ENCODE measurements around the gene TTC7B.

DNA sequence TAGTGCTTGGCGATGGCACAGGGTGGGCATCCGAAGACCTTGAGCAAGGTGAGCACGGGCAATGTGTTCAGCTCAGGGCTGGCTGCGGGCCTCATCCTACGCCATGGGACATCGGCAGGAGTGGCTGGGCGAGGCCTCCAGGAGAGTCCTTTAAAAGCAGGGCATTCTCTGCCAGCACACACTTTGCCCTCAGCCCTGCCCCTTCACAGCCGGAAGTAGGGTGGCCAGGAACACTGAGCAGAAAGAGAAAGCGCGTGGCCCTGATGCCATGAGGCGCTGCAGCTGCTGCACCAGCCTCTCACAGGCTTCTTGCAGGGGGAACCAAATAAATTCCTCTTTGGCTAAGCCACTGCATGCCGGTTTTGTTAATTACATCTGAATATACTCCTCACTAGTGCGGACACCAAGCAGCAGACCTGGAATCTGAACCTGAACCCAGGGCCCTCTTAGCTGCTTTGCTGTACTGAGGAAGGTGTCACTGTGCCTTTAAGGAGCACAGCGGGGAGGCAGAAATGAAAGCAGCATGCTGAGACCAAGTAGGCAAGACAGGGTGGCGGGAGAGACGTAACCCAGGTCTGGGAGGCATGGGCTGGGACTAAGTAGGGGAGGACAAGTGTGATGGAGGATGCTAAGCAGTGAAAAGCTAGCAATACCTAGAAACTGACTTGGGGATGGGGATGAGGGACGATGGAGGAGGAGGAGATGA, 155.2 kb downstream of the TTC7B start:
- TF ChIP-seq, protein P1, sequence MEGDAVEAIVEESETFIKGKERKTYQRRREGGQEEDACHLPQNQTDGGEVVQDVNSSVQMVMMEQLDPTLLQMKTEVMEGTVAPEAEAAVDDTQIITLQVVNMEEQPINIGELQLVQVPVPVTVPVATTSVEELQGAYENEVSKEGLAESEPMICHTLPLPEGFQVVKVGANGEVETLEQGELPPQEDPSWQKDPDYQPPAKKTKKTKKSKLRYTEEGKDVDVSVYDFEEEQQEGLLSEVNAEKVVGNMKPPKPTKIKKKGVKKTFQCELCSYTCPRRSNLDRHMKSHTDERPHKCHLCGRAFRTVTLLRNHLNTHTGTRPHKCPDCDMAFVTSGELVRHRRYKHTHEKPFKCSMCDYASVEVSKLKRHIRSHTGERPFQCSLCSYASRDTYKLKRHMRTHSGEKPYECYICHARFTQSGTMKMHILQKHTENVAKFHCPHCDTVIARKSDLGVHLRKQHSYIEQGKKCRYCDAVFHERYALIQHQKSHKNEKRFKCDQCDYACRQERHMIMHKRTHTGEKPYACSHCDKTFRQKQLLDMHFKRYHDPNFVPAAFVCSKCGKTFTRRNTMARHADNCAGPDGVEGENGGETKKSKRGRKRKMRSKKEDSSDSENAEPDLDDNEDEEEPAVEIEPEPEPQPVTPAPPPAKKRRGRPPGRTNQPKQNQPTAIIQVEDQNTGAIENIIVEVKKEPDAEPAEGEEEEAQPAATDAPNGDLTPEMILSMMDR (IDR thresholded peaks at IDR 0.05) = no peak
- no peak for TF ChIP-seq POLR2A (IDR thresholded peaks at IDR 0.05)
- no peak for TF ChIP-seq EP300 (IDR thresholded peaks at IDR 0.05)
